ENCODE results near the gene DNAJB4. TPM values are rescaled to one million over a fixed set of nuclear protein-coding genes. Genes with fewer than 3 reads are reported as not detected.
"Not testable (repeated sequence)": the region's sequence is repeated elsewhere in the genome, so short reads cannot be mapped to it uniquely, and the experiment has no call there.

The DNAJB4 gene
- total RNA-seq, 2 experiments from 2014 or later = 19.2 to 22.7 TPM

- Mint-ChIP-seq H3K27ac (no peak overlapping the region), H3K9me3 (no peaks in the 10 kb centered on the region), H3K27me3 (peaks cover 6% of the 10 kb centered on the region), H3K4me1 (ENCODE audit: low read depth) (no peaks in the 10 kb centered on the region), H3K4me3 (no peak overlapping the region), H3K36me3 (ENCODE audit: low read depth) (no peaks in the 10 kb centered on the region)
- Histone ChIP-seq H3K36me3 (ENCODE audit: insufficient read depth, low read length) (no peaks in the 10 kb centered on the region), H3K4me3 (ENCODE audit: low read length) (no peak overlapping the region), H3K9me3 (ENCODE audit: control insufficient read depth in 1 of 2, insufficient read depth in 1 of 2, low read length in 2 of 2) (no peaks in the 10 kb centered on the region), H3K27ac (ENCODE audit: low read depth in 1 of 2, low read length in 2 of 2) (no peak overlapping the region), H3K27me3 (ENCODE audit: control insufficient read depth in 1 of 2, insufficient read depth in 2 of 2, low read length in 2 of 2) (no peaks in the 10 kb centered on the region), H3K4me1 (ENCODE audit: insufficient read depth, low read length) (no peaks in the 10 kb centered on the region)
- no peak for ATAC-seq (ENCODE audit: poor library complexity)
- CTCF ChIA-PET = no interaction called here
- intact Hi-C loops (cut with DNase I, micrococcal nuclease) = no loop called here
- no peak for TF ChIP-seq CTCF (IDR thresholded peaks at IDR 0.05)
- DNase-seq = no peak
- POLR2A ChIA-PET = no interaction called here
These were observed 53.9 kb downstream of the DNAJB4 start for GRCh38 chr1:78058670-78059069.

GRCh38 chr1:78060857-78061563 is 56.3 kb downstream of the DNAJB4 start:
- Histone ChIP-seq H3K4me3 (ENCODE audit: low read length) (no peak overlapping the region), H3K4me1 (ENCODE audit: insufficient read depth, low read length) (no peaks in the 10 kb centered on the region), H3K27me3 (ENCODE audit: control insufficient read depth in 1 of 2, insufficient read depth in 2 of 2, low read length in 2 of 2) (no peaks in the 10 kb centered on the region), H3K9me3 (ENCODE audit: control insufficient read depth in 1 of 2, insufficient read depth in 1 of 2, low read length in 2 of 2) (no peaks in the 10 kb centered on the region), H3K36me3 (ENCODE audit: insufficient read depth, low read length) (no peaks in the 10 kb centered on the region), H3K27ac (ENCODE audit: low read depth in 1 of 2, low read length in 2 of 2) (no peak overlapping the region)
- TF ChIP-seq CTCF (IDR thresholded peaks at IDR 0.05) = no peak
- Mint-ChIP-seq H3K9me3 (no peaks in the 10 kb centered on the region), H3K36me3 (ENCODE audit: low read depth) (no peaks in the 10 kb centered on the region), H3K27ac (no peak overlapping the region), H3K4me3 (no peak overlapping the region), H3K4me1 (ENCODE audit: low read depth) (no peaks in the 10 kb centered on the region), H3K27me3 (peaks cover 16% of the 10 kb centered on the region)
- ATAC-seq (ENCODE audit: poor library complexity) (no peak), DNase-seq (no peak)
- ChIA-PET POLR2A (no interaction called here), CTCF (interaction anchor here (1.0 kb wide), 1 partner anchor 10 kb away, joined by 3 read pairs; no protein-coding TSS in a partner anchor)
- intact Hi-C loops (cut with DNase I, micrococcal nuclease) = no loop called here

DNA sequence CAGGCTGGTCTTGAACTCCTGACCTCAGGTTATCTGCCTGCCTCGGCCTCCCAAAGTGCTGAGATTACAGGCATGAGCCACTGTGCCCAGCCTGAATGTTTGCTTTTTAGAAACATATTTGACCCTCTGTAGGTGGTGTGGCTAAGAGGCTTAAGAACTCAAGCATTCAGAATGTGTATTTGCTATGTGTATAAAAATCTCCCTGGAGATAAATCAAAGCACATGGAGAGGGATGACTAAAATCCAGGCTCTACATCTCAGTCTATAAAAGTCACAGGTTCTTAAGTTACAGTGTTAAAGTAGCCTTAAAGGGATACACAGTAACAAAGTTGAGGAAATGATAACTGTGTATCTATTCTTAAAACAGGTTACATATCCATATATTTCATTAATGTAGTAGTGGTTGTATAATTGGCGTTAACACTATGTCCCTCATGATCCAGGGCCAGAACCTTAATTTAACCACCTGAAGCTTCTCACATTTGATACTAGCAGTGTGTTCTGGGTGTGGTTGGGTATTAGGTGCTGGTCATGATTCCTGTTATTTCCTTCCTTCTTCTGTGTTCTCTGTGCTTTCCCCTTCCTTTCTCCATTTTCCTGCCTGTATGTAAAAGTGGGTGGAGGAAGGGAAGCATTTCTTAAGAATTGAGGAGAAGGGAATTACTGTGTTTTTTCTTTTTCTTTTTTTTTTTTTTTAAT is 57.2 kb downstream of the DNAJB4 start:
- Mint-ChIP-seq H3K27ac (no peak overlapping the region), H3K4me3 (no peak overlapping the region), H3K27me3 (peaks cover 22% of the 10 kb centered on the region), H3K9me3 (no peaks in the 10 kb centered on the region), H3K36me3 (ENCODE audit: low read depth) (no peaks in the 10 kb centered on the region), H3K4me1 (ENCODE audit: low read depth) (no peaks in the 10 kb centered on the region)
- no peak for DNase-seq
- no peak for ATAC-seq (ENCODE audit: poor library complexity)
- no peaks in the 10 kb centered on the region for H3K27me3 ChIP-seq (ENCODE audit: control insufficient read depth in 1 of 2, insufficient read depth in 2 of 2, low read length in 2 of 2)
- no peaks in the 10 kb centered on the region for H3K4me1 ChIP-seq (ENCODE audit: insufficient read depth, low read length)
- CTCF ChIA-PET = interaction anchor here (1.1 kb wide), 1 partner anchor 16 kb away, joined by 4 read pairs; no protein-coding TSS in a partner anchor
- TF ChIP-seq CTCF (IDR thresholded peaks at IDR 0.05) = no peak
- POLR2A ChIA-PET = no interaction called here
- H3K9me3 ChIP-seq (ENCODE audit: control insufficient read depth in 1 of 2, insufficient read depth in 1 of 2, low read length in 2 of 2) = no peaks in the 10 kb centered on the region
- intact Hi-C loops (cut with DNase I, micrococcal nuclease) = no loop called here
- H3K27ac ChIP-seq (ENCODE audit: low read depth in 1 of 2, low read length in 2 of 2) = no peak overlapping the region
- no peaks in the 10 kb centered on the region for H3K36me3 ChIP-seq (ENCODE audit: insufficient read depth, low read length)
- H3K4me3 ChIP-seq (ENCODE audit: low read length) = no peak overlapping the region

DNA sequence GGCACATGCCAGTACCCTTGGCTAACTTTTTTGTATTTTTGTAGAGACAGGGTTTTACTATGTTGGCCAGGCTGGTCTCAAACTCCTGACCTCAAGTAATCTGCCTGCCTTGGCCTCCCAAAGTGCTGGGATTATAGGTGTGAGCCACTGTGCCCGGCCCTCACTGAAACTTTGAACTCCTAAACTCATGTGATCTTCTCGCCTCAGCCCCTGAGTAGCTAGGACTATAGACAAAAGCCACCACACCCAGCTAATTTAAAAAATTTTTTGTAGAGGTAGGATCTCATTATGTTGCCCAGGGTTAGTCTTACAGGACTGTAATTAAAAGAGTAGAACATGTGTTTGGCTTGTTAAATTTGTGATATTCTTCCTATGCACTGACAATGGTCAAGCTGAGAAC is 60.1 kb downstream of the DNAJB4 start:
- H3K4me3 Mint-ChIP-seq; ATAC-seq (ENCODE audit: poor library complexity); H3K27me3 ChIP-seq (ENCODE audit: control insufficient read depth in 1 of 2, insufficient read depth in 2 of 2, low read length in 2 of 2); H3K27ac ChIP-seq (ENCODE audit: low read depth in 1 of 2, low read length in 2 of 2); DNase-seq; H3K9me3 ChIP-seq (ENCODE audit: control insufficient read depth in 1 of 2, insufficient read depth in 1 of 2, low read length in 2 of 2); intact Hi-C loops (cut with DNase I, micrococcal nuclease); H3K4me1 ChIP-seq (ENCODE audit: insufficient read depth, low read length); CTCF ChIA-PET; H3K36me3 ChIP-seq (ENCODE audit: insufficient read depth, low read length); H3K36me3 Mint-ChIP-seq (ENCODE audit: low read depth); POLR2A ChIA-PET; H3K4me1 Mint-ChIP-seq (ENCODE audit: low read depth); H3K9me3 Mint-ChIP-seq; H3K27ac Mint-ChIP-seq; H3K4me3 ChIP-seq (ENCODE audit: low read length): not testable (repeated sequence)
- H3K27me3 Mint-ChIP-seq = peaks cover 38% of the 10 kb centered on the region
